ENCODE data around the gene POU2F1. TPM values are rescaled to one million over a fixed set of nuclear protein-coding genes. Genes with fewer than 3 reads are reported as not detected.

Gene POU2F1
- polyA plus RNA-seq, 2 of the 4 experiments (the other 2 are of a cell fraction): 2.9 to 9.4 TPM

GRCh38 chr1:167454894-167455785, 234.5 kb downstream of the POU2F1 start:
- peak overlapping the region; percentile 68 for H3K4me3 ChIP-seq
- no peaks in the 10 kb centered on the region for H3K9me3 ChIP-seq
- 0% methylated on average over 9 of the region's 85 CpGs for WGBS (ENCODE audit: missing lambda C conversion rate)
- peak overlapping the region; percentile 82 to 89 for H3K27ac ChIP-seq
- CTCF ChIA-PET: interaction anchor here (0.6 to 3.6 kb wide), 18 partner anchors 8 to 396 kb away, joined by 3 to 23 read pairs (median 4); no protein-coding TSS in a partner anchor
- peaks cover 6% of the 10 kb centered on the region; the same call in 1 of the 3 replicates for H3K4me1 ChIP-seq
- POLR2A ChIA-PET: interaction anchor here (0.9 to 2.3 kb wide), 9 partner anchors 9 to 235 kb away, joined by 3 to 9 read pairs (median 5); partner anchors contain the start of genes CREG1 and POU2F1
- TF ChIP-seq MAX (IDR thresholded peaks at IDR 0.05) (peak; percentile 55), POLR2A (IDR thresholded peaks at IDR 0.05; ENCODE audit: low read length) (peak; percentile 27), REST (IDR thresholded peaks at IDR 0.05) (no peak), PHF8 (IDR thresholded peaks at IDR 0.05; ENCODE audit: borderline replicate concordance, low read depth) (peak; percentile 71; the same call in 1 of the 2 replicates), GATA3 (IDR thresholded peaks at IDR 0.05; ENCODE audit: borderline replicate concordance) (0 out of 2 replicates have a peak, but pooled peaks have one; percentile 34), JUN (IDR thresholded peaks at IDR 0.05) (0 out of 5 replicates have a peak, but pooled peaks of 1 of the 2 experiments have one; percentile 31), HOXB5 (CRISPR knock-in tag; IDR thresholded peaks at IDR 0.05) (no peak)
- DNase-seq (ENCODE audit: low read depth in 1 of 2, low spot score in 1 of 2): peak; percentile 41 to 59
- no peak for FAIRE-seq
- peak; percentile 86 to 92 for ATAC-seq
- peak overlapping the region; percentile 92 for H3K4me2 ChIP-seq

- peak overlapping the region; percentile 68 for H3K4me3 ChIP-seq
- no peak for FAIRE-seq
- WGBS (ENCODE audit: missing lambda C conversion rate): 68% methylated on average over 6 of the region's 23 CpGs
- H3K9me3 ChIP-seq: no peaks in the 10 kb centered on the region
- H3K4me2 ChIP-seq: peak overlapping the region; percentile 92
- peak overlapping the region; percentile 82 to 89 for H3K27ac ChIP-seq
- POLR2A ChIA-PET: interaction anchor here (0.9 to 2.3 kb wide), 6 partner anchors 9 to 98 kb away, joined by 3 to 9 read pairs (median 6); partner anchors contain the start of gene CREG1
- H3K4me1 ChIP-seq: peaks cover 6% of the 10 kb centered on the region; the same call in 1 of the 3 replicates
- DNase-seq (ENCODE audit: low read depth in 1 of 2, low spot score in 1 of 2): peak in 1 of 2 experiments; percentile 13
- peak; percentile 53 to 62 for ATAC-seq
- CTCF ChIA-PET: interaction anchor here (1.0 to 3.6 kb wide), 11 partner anchors 9 to 397 kb away, joined by 3 to 23 read pairs (median 3); no protein-coding TSS in a partner anchor
- no peak for TF ChIP-seq HOXB5 (CRISPR knock-in tag; IDR thresholded peaks at IDR 0.05)
- no peak for TF ChIP-seq HEYL (CRISPR knock-in tag; IDR thresholded peaks at IDR 0.05)
- no peak for TF ChIP-seq FOSB (CRISPR knock-in tag; IDR thresholded peaks at IDR 0.05)
- TF ChIP-seq NFE2L2 (conservative IDR thresholded peaks at IDR 0.05; ENCODE audit: low read length): no peak
- no peak for TF ChIP-seq HES2 (IDR thresholded peaks at IDR 0.05)
- no peak for TF ChIP-seq REST (IDR thresholded peaks at IDR 0.05)
- TF ChIP-seq ZSCAN20 (CRISPR knock-in tag; IDR thresholded peaks at IDR 0.05): no peak
- TF ChIP-seq RARB (CRISPR knock-in tag; IDR thresholded peaks at IDR 0.05): no peak
- TF ChIP-seq HOXA7 (CRISPR knock-in tag; IDR thresholded peaks at IDR 0.05): no peak
- no peak for TF ChIP-seq RNF2 (IDR thresholded peaks at IDR 0.05; ENCODE audit: borderline replicate concordance, low read depth)
- TF ChIP-seq CTCF (IDR thresholded peaks at IDR 0.05): no peak
- no peak for TF ChIP-seq MAZ (IDR thresholded peaks at IDR 0.05; ENCODE audit: borderline replicate concordance, low read depth, low read length)
- no peak for TF ChIP-seq FOXS1 (CRISPR knock-in tag; IDR thresholded peaks at IDR 0.05)
- no peak for TF ChIP-seq ZFP36 (IDR thresholded peaks at IDR 0.05; ENCODE audit: borderline replicate concordance, partially characterized antibody)
- TF ChIP-seq EP300 (IDR thresholded peaks at IDR 0.05): no peak
- no peak for TF ChIP-seq USF2 (IDR thresholded peaks at IDR 0.05)
- no peak for TF ChIP-seq KDM5A (IDR thresholded peaks at IDR 0.05)
- no peak for TF ChIP-seq ZC3H11A (IDR thresholded peaks at IDR 0.05)
Observed at GRCh38 chr1:167455786-167456446, 235.2 kb downstream of the POU2F1 start.

Measured in A549 (cell line).